ENCODE results near the gene XXYLT1.

XXYLT1 gene

DNA sequence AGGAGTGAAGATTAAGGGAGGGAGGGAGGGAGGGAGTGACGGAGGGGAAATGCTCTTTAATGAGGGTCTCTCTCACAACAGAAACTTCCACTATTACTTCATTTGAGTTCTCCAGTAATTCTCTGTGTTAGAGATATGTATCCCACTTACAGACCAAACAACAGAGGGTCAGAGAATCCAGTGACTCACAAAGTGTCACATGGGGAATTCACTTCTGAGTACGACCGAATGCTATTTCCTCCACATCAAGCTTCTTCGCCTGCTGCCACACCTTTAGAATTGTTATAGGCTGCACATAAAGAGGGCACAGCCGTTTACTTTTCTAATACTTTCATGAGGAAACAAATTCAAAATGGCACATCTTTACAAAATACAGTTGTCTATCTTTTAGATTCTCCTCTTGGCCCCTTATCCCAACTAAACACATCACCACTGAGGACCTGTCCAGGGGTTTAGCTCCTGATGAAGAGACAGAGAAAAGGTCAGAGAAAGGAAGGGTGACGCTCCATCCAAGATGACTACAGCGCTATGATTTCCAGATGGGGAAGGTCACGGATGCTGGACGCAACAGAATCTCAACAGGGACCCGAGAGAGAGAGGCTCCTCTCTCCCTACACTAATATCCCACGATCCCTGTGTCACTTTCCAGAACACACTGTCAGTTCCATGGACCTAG lies 119.0 kb downstream of the XXYLT1 start:
- peaks cover 3% of the 10 kb centered on the region; the same call in 1 of the 2 replicates for H3K36me3 ChIP-seq (ENCODE audit: control insufficient read depth, insufficient read depth, low read length)
- no peak overlapping the region for H3K4me3 ChIP-seq (replicated peaks; ENCODE audit: low read depth, low read length)
- TF ChIP-seq, protein P1, sequence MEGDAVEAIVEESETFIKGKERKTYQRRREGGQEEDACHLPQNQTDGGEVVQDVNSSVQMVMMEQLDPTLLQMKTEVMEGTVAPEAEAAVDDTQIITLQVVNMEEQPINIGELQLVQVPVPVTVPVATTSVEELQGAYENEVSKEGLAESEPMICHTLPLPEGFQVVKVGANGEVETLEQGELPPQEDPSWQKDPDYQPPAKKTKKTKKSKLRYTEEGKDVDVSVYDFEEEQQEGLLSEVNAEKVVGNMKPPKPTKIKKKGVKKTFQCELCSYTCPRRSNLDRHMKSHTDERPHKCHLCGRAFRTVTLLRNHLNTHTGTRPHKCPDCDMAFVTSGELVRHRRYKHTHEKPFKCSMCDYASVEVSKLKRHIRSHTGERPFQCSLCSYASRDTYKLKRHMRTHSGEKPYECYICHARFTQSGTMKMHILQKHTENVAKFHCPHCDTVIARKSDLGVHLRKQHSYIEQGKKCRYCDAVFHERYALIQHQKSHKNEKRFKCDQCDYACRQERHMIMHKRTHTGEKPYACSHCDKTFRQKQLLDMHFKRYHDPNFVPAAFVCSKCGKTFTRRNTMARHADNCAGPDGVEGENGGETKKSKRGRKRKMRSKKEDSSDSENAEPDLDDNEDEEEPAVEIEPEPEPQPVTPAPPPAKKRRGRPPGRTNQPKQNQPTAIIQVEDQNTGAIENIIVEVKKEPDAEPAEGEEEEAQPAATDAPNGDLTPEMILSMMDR (IDR thresholded peaks at IDR 0.05; ENCODE audit: insufficient read depth, low read length, poor library complexity, severe bottlenecking): no peak
- H3K27me3 ChIP-seq (replicated peaks; ENCODE audit: control insufficient read depth, insufficient read depth, low read length): no peaks in the 10 kb centered on the region
- DNase-seq (ENCODE audit: extremely low read depth, insufficient read length): no peak

DNA sequence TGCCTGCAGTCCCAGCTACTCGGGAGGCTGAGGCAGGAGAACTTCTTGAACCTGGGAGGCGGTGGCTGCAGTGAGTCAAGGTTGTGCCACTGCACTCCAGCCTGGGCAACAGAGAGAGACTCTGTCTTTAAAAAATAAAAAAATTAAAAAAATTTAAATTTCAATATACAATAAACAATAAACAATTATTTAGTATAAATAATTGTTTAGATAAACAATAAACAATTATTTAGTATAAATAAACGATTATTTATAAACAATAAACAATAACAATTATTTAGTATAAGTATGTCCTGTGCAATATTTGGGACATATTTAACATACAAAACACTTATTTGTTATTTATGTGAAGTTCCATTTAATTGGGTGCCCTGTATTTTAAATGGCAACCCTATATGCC lies 119.6 kb downstream of the XXYLT1 start:
- H3K36me3 ChIP-seq (ENCODE audit: control insufficient read depth, insufficient read depth, low read length): peaks cover 3% of the 10 kb centered on the region; the same call in 1 of the 2 replicates
- TF ChIP-seq, protein P1 (IDR thresholded peaks at IDR 0.05; ENCODE audit: insufficient read depth, low read length, poor library complexity, severe bottlenecking): no peak
- no peak overlapping the region for H3K4me3 ChIP-seq (replicated peaks; ENCODE audit: low read depth, low read length)
- H3K27me3 ChIP-seq (replicated peaks; ENCODE audit: control insufficient read depth, insufficient read depth, low read length): no peaks in the 10 kb centered on the region
- no peak for DNase-seq (ENCODE audit: extremely low read depth, insufficient read length)

DNA sequence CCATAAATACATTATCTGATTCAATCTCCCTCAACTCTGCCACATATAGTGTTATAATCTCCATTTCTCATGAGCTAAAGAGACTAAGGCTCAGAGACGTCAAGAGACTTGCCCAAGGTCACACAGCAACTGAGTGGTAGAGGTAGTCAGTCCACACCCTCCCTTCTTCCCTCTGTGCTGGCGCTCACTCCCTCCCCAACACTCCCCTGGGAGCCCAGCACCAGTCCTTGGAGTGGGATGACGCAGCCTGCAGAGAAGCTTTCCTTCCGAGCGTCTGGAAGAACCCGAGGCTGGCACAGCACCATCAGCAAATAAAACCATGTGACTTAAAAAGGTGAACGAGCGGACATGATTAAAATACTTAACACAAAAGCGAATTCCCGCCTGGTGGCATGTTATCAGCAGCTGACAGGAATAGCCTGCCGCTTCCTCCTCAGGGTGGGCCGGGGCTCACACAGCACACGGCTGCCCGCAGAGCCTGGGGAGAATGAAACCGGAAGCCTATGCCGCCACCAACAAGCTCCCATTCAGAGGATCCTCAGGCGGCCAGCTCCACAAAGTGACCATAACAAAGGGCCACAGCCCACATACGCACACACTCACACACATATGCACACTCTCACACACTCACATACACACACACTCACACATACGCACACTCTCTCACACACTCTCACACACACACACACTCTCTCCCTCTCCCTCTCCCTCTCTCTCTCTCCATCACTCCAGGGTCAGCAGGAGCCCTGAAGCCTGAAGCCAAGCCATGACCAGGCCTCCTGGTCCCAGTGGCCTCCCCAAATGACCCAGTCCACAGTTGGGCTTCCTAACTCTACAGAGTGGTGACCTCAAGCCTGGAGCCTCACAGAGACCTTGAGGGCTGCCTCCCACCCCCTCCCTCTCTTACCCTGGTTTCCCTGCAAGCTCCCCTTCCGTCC lies 120.5 kb downstream of the XXYLT1 start:
- peak; percentile 57 for DNase-seq (ENCODE audit: extremely low read depth, insufficient read length)
- Histone ChIP-seq H3K36me3 (ENCODE audit: control insufficient read depth, insufficient read depth, low read length) (peaks cover 3% of the 10 kb centered on the region; the same call in 1 of the 2 replicates), H3K27me3 (replicated peaks; ENCODE audit: control insufficient read depth, insufficient read depth, low read length) (no peaks in the 10 kb centered on the region), H3K4me3 (replicated peaks; ENCODE audit: low read depth, low read length) (peak overlapping the region; percentile 16)
- TF ChIP-seq, protein P1 (IDR thresholded peaks at IDR 0.05; ENCODE audit: insufficient read depth, low read length, poor library complexity, severe bottlenecking): no peak

DNA sequence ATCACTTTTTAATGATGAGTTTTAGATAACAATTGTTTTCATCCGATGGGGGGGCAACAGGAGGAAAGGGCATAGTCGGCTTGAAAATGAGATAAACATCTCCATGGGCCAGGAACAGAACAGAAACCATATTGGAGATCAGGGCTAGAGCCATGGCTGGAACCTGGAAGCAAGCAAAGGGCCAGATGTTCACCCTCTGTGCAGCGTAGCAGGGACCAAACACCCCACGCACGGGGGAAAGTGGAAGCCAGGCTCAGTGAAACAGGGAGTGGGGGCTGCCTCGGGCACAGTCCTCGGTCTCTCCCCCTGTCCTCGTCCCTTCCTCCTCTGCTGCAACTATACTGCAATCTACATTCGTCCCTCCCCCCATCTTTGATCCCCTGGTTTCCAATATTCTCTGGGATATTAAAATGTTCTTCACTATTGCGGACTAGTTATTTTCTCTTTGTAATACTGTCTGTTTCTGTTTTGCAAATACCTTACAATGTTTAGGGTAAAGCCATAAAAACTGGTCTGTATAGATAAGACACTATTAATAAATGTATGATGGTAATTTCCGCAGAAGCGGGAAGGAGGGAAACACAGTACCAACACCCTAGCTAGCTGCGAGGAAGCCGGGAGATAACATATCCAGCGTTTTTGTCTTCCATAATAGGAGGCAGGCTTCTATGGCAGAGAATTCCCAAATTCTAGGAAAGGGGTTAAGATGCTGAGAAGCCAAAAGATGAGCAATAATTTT lies 121.5 kb downstream of the XXYLT1 start:
- TF ChIP-seq, protein P1 (IDR thresholded peaks at IDR 0.05; ENCODE audit: insufficient read depth, low read length, poor library complexity, severe bottlenecking): no peak
- H3K27me3 ChIP-seq (replicated peaks; ENCODE audit: control insufficient read depth, insufficient read depth, low read length): no peaks in the 10 kb centered on the region
- H3K4me3 ChIP-seq (replicated peaks; ENCODE audit: low read depth, low read length): peak overlapping the region; percentile 49
- H3K36me3 ChIP-seq (ENCODE audit: control insufficient read depth, insufficient read depth, low read length): peaks cover 3% of the 10 kb centered on the region; the same call in 1 of the 2 replicates
- no peak for DNase-seq (ENCODE audit: extremely low read depth, insufficient read length)

DNA sequence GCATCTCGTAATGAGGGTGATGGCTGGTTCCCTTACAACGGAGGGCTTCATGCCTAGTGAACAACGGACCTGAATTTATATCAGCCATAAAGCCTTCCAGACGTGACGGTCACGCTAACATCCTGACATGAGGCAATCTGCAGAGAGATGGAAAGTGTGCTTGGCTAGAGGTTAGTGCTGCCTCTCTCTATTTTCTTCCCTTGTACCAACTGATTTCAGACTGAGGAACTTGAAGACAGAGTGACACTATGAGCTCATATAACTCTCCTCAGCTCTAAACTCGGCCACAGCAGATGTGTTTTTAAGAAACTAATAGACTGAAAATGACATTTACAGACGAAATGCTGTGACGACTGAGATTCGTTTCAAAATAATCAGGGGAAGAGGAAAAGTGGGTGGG lies 122.4 kb downstream of the XXYLT1 start:
- DNase-seq (ENCODE audit: extremely low read depth, insufficient read length): no peak
- peak overlapping the region; percentile 66 for H3K4me3 ChIP-seq (replicated peaks; ENCODE audit: low read depth, low read length)

More for the DNA sequence above, 122.4 kb downstream of the XXYLT1 start:
- Histone ChIP-seq H3K27me3 (replicated peaks; ENCODE audit: control insufficient read depth, insufficient read depth, low read length) (no peaks in the 10 kb centered on the region), H3K36me3 (ENCODE audit: control insufficient read depth, insufficient read depth, low read length) (peaks cover 3% of the 10 kb centered on the region; the same call in 1 of the 2 replicates)
- TF ChIP-seq, protein P1 (IDR thresholded peaks at IDR 0.05; ENCODE audit: insufficient read depth, low read length, poor library complexity, severe bottlenecking): no peak
